Activated CD4-positive, alpha-beta T cell treated with anti-CD3 and anti-CD28 coated beads for 1 hour (primary cell): ENCODE results near the gene BTBD2.

Source experiments
- DNase-seq: peaks from one replicate; pipeline ENCODE4 v3.0.0-alpha.2; 2020

The BTBD2 gene

GRCh38 chr19:2015608-2015950, at the start of gene BTBD2:
TSS of gene BTBD2 (minus strand) at chr19:2015714. CDS start at chr19:2015703, 11 bp downstream.
- DNase-seq: peak; percentile 34

- no peak for DNase-seq
These were observed 49.4 kb upstream of the BTBD2 start for GRCh38 chr19:2064788-2065524.

DNA sequence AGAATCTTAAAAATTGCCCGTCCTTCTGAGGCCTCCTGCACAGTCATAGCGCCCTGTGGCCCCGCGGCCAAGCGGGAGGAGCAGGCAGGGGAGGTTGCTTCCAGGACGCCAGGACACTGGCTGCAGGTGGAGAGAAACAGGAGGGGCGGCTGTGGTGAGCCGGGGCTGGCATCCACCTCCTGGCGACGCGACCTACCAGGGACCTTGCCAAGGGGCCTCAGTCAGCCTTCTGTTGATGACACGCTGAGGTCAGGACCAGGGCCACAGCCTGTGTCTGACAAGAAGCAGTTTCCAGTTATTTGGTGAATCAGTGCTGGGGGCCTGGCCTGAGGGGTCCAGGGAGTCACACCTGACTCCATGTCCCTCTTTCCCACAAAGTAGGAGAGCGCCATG, 48.9 kb upstream of the BTBD2 start:
- DNase-seq: no peak

- no peak for DNase-seq
These were observed 48.3 kb upstream of the BTBD2 start for GRCh38 chr19:2063824-2064223.

DNA sequence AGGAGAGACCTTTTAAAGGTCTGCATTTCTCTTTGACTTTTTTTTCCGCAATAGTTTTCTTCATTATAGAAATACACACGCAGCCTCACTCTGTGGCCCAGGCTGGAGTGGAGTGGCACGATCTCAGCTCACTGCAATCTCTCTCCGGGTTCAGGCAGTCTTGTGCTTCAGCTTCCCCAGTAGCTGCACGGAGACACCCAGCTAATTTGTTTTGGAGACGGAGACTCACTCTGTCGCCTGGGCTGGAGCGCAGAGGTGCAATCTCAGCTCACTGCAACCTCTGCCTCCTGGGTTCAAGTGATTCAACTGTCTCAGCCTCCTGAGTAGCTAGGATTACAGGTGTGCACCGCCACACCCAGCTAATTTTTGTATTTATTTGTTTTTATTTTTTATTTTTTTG, 47.3 kb upstream of the BTBD2 start:
- DNase-seq: no peak

- no peak for DNase-seq
These were observed 46.8 kb upstream of the BTBD2 start for GRCh38 chr19:2062389-2062729.

GRCh38 chr19:2061495-2062388, 46.2 kb upstream of the BTBD2 start:
- DNase-seq: peak; percentile 100

DNA sequence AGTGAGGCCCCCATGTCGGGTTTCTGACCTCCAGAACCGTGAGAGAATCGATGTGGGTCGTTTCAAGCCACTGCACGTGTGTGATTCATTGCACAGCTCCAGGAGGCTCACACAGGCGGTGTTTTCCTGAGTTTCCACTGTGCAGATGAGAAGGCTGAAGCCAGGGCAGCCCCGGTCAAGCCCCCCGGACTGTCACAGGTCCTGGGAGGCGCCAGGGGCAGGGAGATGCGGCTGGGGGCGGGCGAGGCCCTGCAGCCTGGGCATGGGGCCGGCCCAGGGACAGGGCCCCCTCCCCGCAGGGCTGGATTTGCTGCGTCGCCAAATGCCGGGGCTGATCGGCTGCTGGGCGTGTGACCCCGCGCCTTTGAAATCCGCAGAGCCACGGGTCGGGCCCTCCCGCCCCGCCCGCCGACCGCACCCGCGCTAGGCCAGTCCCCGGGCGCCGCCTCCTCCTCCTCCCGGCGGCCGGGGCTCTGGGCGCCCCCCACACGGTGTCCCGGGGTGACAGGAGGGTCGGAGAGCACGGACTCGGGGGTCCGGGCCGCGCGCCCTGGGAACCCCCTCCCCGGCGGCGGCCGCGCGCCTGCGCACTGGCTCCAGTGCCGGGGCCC, 45.5 kb upstream of the BTBD2 start:
- DNase-seq: no peak

DNA sequence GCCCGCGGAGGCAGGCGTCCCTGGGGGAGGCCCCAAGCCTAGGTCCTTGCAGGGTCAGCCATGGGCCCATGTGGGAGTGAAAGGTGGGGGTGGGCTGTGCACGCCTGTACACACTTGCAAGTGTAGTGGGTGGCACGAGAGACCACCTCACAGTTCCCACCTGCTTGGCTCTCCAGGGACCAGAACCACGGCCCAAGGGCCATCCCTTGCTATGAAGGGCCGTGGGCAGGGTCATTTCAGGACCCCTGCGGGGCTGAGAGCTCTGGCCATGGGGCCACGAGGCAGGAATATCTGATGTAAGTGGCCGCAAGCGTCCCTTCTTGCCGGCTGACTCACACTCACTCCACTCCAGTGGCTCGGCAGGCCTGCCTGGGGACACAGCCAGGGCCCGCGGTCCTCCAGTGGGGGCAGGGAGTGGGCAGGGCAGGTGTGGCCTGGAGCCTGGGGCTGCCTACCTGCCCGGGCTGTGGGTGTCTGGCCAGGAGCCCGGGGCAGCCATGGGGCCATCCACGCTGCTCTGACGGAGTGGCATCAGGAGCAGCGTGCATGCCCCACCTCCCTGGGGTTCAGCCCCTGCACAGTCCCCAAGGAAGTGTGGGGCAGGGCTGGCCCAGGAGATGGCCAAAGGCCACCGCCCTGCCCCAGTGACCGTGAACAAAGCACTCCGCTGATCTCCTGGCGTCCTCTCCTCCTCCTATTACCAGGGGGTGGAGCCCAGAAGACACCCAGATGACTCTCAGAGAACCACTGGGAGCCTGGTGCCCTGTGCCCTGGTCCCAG, 44.1 kb upstream of the BTBD2 start:
- DNase-seq: no peak

DNA sequence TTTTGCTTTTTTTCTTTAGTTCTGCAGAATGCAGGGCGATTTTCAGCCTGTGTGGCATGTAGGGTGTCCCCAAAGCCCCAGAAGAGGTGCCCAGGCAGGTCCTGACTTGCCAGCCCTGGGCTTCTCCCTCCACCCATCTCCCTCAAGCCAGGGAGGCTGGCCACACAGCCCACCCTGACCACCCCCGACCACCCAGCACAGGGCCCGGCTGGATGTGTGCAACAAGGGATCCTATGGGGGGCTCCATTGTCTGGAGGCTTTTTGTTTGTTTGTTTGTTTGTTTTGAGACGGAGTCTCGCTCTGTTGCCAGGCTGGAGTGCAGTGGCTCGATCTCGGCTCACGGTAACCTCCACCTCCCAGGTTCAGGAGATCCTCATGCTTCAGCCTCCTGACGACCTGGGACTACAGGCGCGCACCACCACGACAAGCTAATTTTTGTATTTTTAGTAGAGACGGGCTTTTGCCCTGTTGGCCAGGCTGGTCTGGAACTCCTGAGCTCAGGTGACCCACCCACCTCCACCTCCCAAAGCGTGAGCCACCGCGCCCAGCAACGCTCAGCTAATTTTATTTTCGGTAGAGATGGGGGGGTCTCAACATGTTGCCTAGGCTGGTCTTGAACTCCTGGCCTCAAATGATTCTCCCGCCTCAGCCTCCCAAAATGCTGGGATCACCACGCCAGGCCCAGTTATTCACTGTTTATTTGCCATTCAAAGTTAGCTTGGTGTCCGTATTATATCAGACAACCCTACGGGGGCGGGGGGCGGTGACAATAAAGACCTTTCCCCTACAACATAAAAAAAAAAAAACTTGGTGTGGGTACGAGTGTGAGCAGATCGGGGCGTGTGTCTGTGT, 43.3 kb upstream of the BTBD2 start:
- DNase-seq: no peak

- DNase-seq: no peak
These were observed 42.3 kb upstream of the BTBD2 start for GRCh38 chr19:2057484-2058469.

DNA sequence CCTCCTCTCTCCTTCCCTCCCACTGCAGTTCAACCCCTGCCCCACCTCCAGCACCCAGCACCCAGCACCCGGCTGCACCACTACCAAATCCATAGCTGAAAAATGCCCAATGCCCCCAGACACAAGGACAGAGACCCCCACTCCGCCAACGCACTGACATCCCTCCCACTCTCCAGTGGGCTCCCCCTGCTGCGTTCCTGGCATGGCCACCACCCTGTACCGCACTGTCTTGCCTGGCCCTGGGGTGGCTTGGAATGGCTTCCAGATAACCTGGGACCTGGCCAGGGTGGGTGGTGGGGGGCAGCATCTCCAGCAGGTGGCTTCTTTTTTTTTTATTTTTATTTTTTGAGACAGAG, 41.3 kb upstream of the BTBD2 start:
- no peak for DNase-seq

GRCh38 chr19:2055931-2056836, 40.7 kb upstream of the BTBD2 start:
- DNase-seq: no peak

- no peak for DNase-seq
These were observed 39.2 kb upstream of the BTBD2 start for GRCh38 chr19:2054763-2055162.

DNA sequence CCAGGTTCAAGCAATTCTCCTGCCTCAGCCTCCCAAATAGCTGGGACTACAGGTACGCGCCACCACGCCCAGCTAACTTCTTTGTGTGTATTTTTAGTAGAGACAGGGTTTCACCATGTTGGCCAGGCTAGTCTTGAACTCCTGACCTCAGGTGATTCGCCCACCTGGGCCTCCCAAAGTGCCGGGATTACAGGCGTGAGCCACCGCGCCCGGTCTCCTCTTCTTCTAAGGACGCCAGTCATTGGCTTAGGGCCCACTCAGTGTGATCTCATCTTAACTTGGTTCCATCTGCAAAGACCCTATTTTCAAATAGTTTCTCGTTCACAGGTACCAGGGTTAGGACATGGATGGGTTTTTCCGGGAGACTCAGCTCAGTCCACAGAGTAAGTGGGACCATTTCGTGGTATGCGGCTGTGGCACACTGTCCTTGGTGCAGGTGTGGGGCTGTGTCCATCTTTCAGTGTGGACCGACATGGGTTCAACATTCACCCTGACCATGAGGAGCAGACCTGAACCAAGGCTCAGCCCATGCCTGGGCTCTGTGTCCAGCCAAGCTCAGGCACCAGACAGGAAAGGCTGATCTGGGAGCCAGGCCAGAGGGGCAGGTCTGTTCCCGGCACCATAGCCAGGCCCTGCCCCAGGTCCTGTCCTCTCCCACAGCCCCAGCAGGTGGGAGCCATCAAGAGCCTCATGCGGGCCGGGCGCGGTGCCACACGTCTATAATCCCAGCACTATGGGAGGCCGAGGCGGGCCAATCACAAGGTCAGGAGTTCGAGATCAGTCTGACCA, 38.3 kb upstream of the BTBD2 start:
- no peak for DNase-seq

DNA sequence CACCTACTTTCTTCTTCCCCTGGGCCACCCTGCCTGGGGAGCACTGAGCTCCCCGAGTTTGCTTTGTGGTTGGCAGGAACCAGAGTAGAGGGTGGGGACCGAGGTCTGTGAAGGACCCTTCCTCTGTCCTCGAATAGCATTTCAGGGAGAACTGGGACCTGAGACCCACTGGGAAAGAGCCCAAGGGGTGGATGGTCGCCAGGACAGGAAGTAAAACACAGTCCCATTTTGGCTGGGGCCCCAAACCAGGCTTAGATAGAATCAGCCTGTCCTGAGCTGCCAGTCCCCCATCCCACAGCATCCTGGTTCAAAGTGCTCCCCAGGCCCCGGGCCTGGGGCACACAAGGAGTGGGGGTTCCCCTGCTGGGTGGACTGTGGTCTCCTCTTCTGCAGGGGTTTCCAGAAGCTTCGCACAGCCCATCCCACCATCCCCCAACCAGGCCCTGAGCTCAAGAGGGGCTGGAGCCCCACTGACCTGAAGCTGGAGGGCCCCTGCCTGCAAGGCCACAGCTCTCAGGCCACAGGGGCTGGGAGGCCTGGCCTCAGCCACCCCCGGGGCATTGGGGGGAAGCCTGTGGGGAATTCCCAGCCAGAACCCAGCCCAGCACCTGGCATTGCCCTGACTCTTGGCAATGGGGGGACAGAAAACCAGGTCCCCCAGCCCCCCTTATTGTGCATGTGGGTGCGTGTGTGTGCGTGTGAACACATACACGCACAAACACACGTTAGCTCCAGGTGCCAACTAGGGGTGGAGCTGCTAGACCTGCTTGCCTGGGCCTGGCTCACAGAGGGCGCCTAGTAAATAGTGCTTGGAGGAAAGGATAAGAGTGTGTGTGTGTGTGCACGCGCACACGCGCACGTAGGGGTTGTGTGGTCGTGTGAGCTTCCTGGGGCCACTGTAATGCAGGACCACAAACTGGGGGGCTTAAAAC, 36.5 kb upstream of the BTBD2 start:
- DNase-seq: no peak

DNA sequence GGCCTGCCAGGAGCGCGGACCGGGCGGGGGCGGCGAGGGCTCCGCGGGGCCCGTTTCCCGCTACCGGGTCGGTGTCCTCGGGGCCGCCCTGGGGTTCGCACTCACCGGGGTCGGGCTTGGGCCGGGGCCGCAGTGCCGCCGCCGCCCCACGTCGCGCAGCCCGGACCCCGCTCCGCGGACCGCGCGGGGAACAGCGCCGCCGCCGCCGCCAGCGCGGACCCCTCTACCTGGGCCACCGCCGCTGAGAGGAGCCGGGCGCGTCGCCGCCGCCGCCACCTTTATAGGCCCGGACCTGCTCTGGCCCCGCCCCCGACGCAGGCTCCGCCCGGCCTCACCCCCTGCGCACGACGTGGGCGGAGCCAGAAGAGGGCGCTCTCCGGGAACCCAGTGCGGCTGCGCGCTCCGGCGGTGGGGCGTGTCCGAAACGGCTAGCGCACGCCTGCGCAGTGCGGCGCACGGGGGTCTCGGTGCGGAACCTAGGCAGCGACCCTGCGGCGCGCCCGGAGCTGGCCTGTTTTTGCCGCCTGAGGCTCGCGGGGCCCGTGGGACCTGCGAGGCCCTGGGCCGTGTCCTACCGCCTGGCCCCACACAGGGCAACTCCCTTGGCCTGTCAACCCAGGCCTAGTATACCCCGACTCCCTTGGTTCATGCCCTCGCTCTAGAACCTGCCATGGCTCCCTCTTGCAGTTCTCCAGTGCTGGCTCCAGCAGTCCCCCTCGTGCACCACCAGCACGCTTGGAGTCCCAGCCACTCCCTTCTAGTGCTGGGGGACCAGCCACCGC, 35.7 kb upstream of the BTBD2 start, which contains the start of gene MKNK2:
Gene MKNK2, minus strand, starts transcription at position 254 of the 782 bp plus-strand sequence. CDS start 393 bp downstream, outside the sequence.
- peak; percentile 95 for DNase-seq
